ENCODE results near the gene LAIR1.

DNA sequence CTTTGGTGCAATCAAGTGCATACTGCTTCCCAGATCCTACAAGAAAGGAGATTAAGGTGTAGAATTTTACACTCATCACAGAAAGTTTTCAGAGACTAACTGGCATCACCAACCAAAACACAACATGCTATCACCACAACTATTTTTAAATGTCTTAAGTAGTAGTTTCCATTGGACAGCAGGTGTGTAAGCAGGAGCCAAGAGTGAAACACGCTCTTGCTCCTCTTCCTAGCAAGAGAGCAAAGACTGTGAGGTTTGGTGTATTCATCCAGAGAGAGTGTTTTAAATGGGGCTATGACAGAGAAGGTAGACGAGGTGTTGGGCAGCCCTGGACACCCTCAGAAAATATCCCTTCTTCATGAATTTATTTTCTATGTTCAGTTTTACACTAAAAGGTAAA lies 13.3 kb downstream of the LAIR1 start:
- TF ChIP-seq CTCF (IDR thresholded peaks at IDR 0.05) (no peak), POLR2A (IDR thresholded peaks at IDR 0.05) (no peak), EP300 (IDR thresholded peaks at IDR 0.05; ENCODE audit: low read depth) (no peak), POLR2AphosphoS5 (IDR thresholded peaks at IDR 0.05) (no peak)
